Endothelial cell of umbilical vein (primary cell): ENCODE data around the gene FYCO1. TPM values are rescaled to one million over a fixed set of nuclear protein-coding genes. Genes with fewer than 3 reads are reported as not detected.

ENCODE experiments used
- BruUV-seq: library from RNA; stranded (reverse); fragments of 400-500 nt; replicated peaks from 2 replicates; lab custom pipeline; 2021; lab: Mats Ljungman, UMichigan
- CTCF ChIA-PET: fragments of 300-600, 350-600 bp; sonication (Branson Sonifier 250); formaldehyde crosslinking; loops from one replicate; lab custom pipeline; 2021; ENCODE audit warnings: antibody characterized with exemption, inconsistent platforms; lab: Charles Lee
- POLR2A ChIA-PET: fragments of 300-600, 350-600 bp; sonication (Branson Sonifier 250); formaldehyde crosslinking; loops from one replicate; lab custom pipeline; 2021; ENCODE audit warnings: antibody characterized with exemption, inconsistent platforms; lab: Charles Lee
- DNase-seq: peaks from one replicate; pipeline ENCODE4 v3.0.0-alpha.2; 2011; ENCODE audit warnings: low read depth, low spot score
- FAIRE-seq: peaks from 2 replicates; lab custom pipeline; 2011; peaks lifted over from hg19 to GRCh38; lab: Jason Lieb, UNC
- H2AFZ ChIP-seq: 2 replicates; pipeline ENCODE4 v1.6.0; 2012; ENCODE audit warnings: low read depth, low read length, control low read depth, inconsistent platforms
- H3K27ac ChIP-seq: 2 replicates; pipeline ENCODE4 v1.5.1; 2011; ENCODE audit warnings: low read depth, mild to moderate bottlenecking, control low read depth, low read length, moderate library complexity; ENCODE audit not compliant: insufficient read depth
- H3K27me3 ChIP-seq, 2 experiments: 2 replicates each; pipeline versions ENCODE4 v1.6.0 to v1.6.1; 2011; ENCODE audit warnings: low read length in 2 of 2, mixed read lengths in 1 of 2; ENCODE audit not compliant: control insufficient read depth in 2 of 2, insufficient read depth in 2 of 2
- H3K36me3 ChIP-seq, 2 experiments: 2 replicates in 1 of 2; 3 replicates in 1 of 2; pipeline ENCODE4 v1.5.1; 2011; ENCODE audit warnings: low read length in 2 of 2, mild to moderate bottlenecking in 1 of 2, moderate library complexity in 1 of 2; ENCODE audit not compliant: control insufficient read depth in 2 of 2, insufficient read depth in 2 of 2; ENCODE audit errors: extremely low read depth in 1 of 2
- H3K4me1 ChIP-seq: 3 replicates; pipeline ENCODE4 v1.5.1; 2011; ENCODE audit warnings: mild to moderate bottlenecking, low read length; ENCODE audit not compliant: control insufficient read depth, insufficient read depth; ENCODE audit errors: extremely low read depth
- H3K4me2 ChIP-seq: 2 replicates; pipeline ENCODE4 v1.6.1; 2011; ENCODE audit warnings: low read length, control low read depth, mixed read lengths; ENCODE audit not compliant: insufficient read depth
- H3K4me3 ChIP-seq, 3 experiments: fragments of 200-600 bp in 1 of 3; sonication (generic), shearing (Covaris generic) in 1 of 3; replicated peaks in 1 of 3; 2 replicates each; pipeline ENCODE4 v1.5.1; 2011 to 2016; ENCODE audit warnings: control low read depth in 3 of 3, low read length in 3 of 3, mild to moderate bottlenecking in 2 of 3, inconsistent platforms in 1 of 3, low read depth in 1 of 3, moderate library complexity in 1 of 3; ENCODE audit not compliant: insufficient read depth in 1 of 3
- H3K79me2 ChIP-seq: 2 replicates; pipeline ENCODE4 v1.6.0; 2012; ENCODE audit warnings: low read length, inconsistent platforms; ENCODE audit not compliant: control insufficient read depth, insufficient read depth
- H3K9ac ChIP-seq: replicated peaks from 2 replicates; pipeline ENCODE3; 2011; ENCODE audit warnings: low read length, control low read depth; ENCODE audit not compliant: insufficient read depth; ENCODE audit errors: extremely low read depth
- H3K9me1 ChIP-seq: replicated peaks from 3 replicates; pipeline ENCODE4 v1.6.0; 2011; ENCODE audit warnings: mild to moderate bottlenecking, low read length; ENCODE audit not compliant: control insufficient read depth, insufficient read depth; ENCODE audit errors: extremely low read depth
- H3K9me3 ChIP-seq: replicated peaks from 2 replicates; pipeline ENCODE4 v1.5.1; 2012; ENCODE audit warnings: low read length, inconsistent platforms; ENCODE audit not compliant: control insufficient read depth, insufficient read depth
- H4K20me1 ChIP-seq: replicated peaks from 2 replicates; pipeline ENCODE3; 2011; ENCODE audit warnings: mild to moderate bottlenecking, low read length; ENCODE audit not compliant: control insufficient read depth, insufficient read depth; ENCODE audit errors: extremely low read depth
- CTCF ChIP-seq, 2 donors: IDR thresholded peaks; 1 replicate in 1 of 2; 2 replicates in 1 of 2; pipeline ENCODE4 v1.5.1; 2011; ENCODE audit warnings: low read length in 2 of 2, mild to moderate bottlenecking in 2 of 2, moderate library complexity in 2 of 2, control low read depth in 1 of 2, inconsistent platforms in 1 of 2, low read depth in 1 of 2; ENCODE audit not compliant: insufficient read depth in 1 of 2; ENCODE audit errors: extremely low read depth in 1 of 2
- EZH2 ChIP-seq: IDR thresholded peaks from 2 replicates; pipeline ENCODE4 v1.6.1; 2012; ENCODE audit warnings: borderline replicate concordance, low read depth, mild to moderate bottlenecking, moderate library complexity, low read length, inconsistent platforms; ENCODE audit not compliant: severe bottlenecking
- FOS ChIP-seq: IDR thresholded peaks from 2 replicates; pipeline ENCODE4 v1.6.1; 2011; ENCODE audit warnings: mild to moderate bottlenecking, low read length, moderate library complexity, borderline replicate concordance; ENCODE audit not compliant: insufficient read depth
- GATA2 ChIP-seq: IDR thresholded peaks from 2 replicates; pipeline ENCODE4 v1.7.0; 2011; ENCODE audit warnings: low read depth, mild to moderate bottlenecking, moderate library complexity, mixed read lengths, low read length; ENCODE audit not compliant: insufficient read length, insufficient read depth
- JUN ChIP-seq: IDR thresholded peaks from 2 replicates; pipeline ENCODE4 v1.6.1; 2011; ENCODE audit warnings: borderline replicate concordance, low read depth; ENCODE audit not compliant: insufficient read length, insufficient read depth
- MAX ChIP-seq: IDR thresholded peaks from 2 replicates; pipeline ENCODE4 v1.6.1; 2011; ENCODE audit not compliant: insufficient read depth, insufficient read length
- MYC ChIP-seq: IDR thresholded peaks from one replicate; pipeline ENCODE4 v1.6.1; 2011; ENCODE audit warnings: mild to moderate bottlenecking, low read depth, low read length
- POLR2A ChIP-seq: IDR thresholded peaks from 2 replicates; pipeline ENCODE4 v1.6.1; 2012; ENCODE audit warnings: low read depth, mild to moderate bottlenecking, control low read depth, low read length
- POLR2AphosphoS5 ChIP-seq: IDR thresholded peaks from 2 replicates; pipeline ENCODE4 v1.6.1; 2012; ENCODE audit warnings: low read depth, mild to moderate bottlenecking, control low read depth, low read length, moderate library complexity; ENCODE audit not compliant: insufficient read depth
- dilution Hi-C: fragments of 300-500 bp; cut with MboI; formaldehyde crosslinking; loops from one replicate; pipeline ENCODE4 v1.15.0; 2019; ENCODE audit warnings: low sequenced_read_pairs; ENCODE audit not compliant: extremely low pct_ligation_motif_present
- intact Hi-C: fragments of 100-400 bp; cut with micrococcal nuclease; formaldehyde crosslinking; loops from one replicate; pipeline ENCODE4 v1.10.0; 2022
- polyA plus RNA-seq, 4 experiments: library from polyadenylated mRNA; depleted of rRNA in 3 of 4; stranded (reverse) in 3 of 4; unstranded in 1 of 4; fragments of >200 nt; gene quantifications; 2 replicates each; pipeline versions ENCODE4 v1.2.1 to v1.2.3, GENCODE V29; 2011 to 2012; ENCODE audit warnings: missing spikeins in 1 of 4
- total RNA-seq: library from RNA; stranded (reverse); gene quantifications from 2 replicates; pipeline ENCODE4 v1.2.3, GENCODE V29; 2021

Gene FYCO1
- total and polyA plus RNA-seq, 2 donors (not counting 3 experiments of a cell fraction or from before 2014, with no cell fraction given) = 13.9 to 20.8 TPM

- intact Hi-C loops (no loop called here), dilution Hi-C loops (no loop called here)
- DNase-seq (no peak), FAIRE-seq (no peak)
- Histone ChIP-seq H3K27ac (no peak overlapping the region), H3K79me2 (no peaks in the 10 kb centered on the region), H4K20me1 (no peaks in the 10 kb centered on the region), H3K9me3 (no peaks in the 10 kb centered on the region), H3K4me2 (no peak overlapping the region), H3K27me3 (no peaks in the 10 kb centered on the region), H3K36me3 (peaks cover 0 to 3% of the 10 kb centered on the region in 2 experiments), H3K9ac (no peak overlapping the region), H2AFZ (no peak overlapping the region), H3K4me1 (no peaks in the 10 kb centered on the region), H3K4me3 (no peak overlapping the region), H3K9me1 (no peaks in the 10 kb centered on the region)
- TF ChIP-seq MYC = no peak
- no peak for TF ChIP-seq GATA2
- no peak for TF ChIP-seq POLR2AphosphoS5
- no peak for TF ChIP-seq FOS
- no peak for TF ChIP-seq CTCF (IDR thresholded peaks at IDR 0.05; ENCODE audit: extremely low read depth in 1 of 2, insufficient read depth in 1 of 2, low read depth in 1 of 2, low read length in 2 of 2)
- TF ChIP-seq JUN = no peak
- no peak for TF ChIP-seq POLR2A
- no peak for TF ChIP-seq EZH2
- no peak for TF ChIP-seq MAX
- BruUV-seq = no TSS peak
- ChIA-PET CTCF (interaction anchor here (0.9 to 5.0 kb wide), 10 partner anchors 11 to 487 kb away, joined by 3 to 212 read pairs (median 12); no protein-coding TSS in a partner anchor), POLR2A (no interaction called here)
Measured at GRCh38 chr3:45940004-45940780, 55.4 kb downstream of the FYCO1 start.
